OCI-LY3 (cell line): ENCODE measurements around the gene ABCG5.

Experiments
- H2AFZ ChIP-seq: fragments of 200-600, 300-600 bp; shearing (Covaris generic); 2 replicates; pipeline ENCODE4 v1.6.0; 2014; ENCODE audit warnings: antibody characterized with exemption, low read depth, low read length
- H3K27ac ChIP-seq: fragments of 200-600, 300-600 bp; sonication (generic); 2 replicates; pipeline ENCODE4 v1.5.1; 2014; ENCODE audit warnings: mild to moderate bottlenecking, low read length, moderate library complexity, mixed read lengths
- H3K27me3 ChIP-seq: fragments of 200-600, 300-600 bp; sonication (generic); 2 replicates; pipeline ENCODE4 v1.6.1; 2014; ENCODE audit warnings: low read depth, low read length, mixed read lengths
- H3K36me3 ChIP-seq: fragments of 200-600, 300-600 bp; sonication (generic); replicated peaks from 2 replicates; pipeline ENCODE3; 2014; ENCODE audit warnings: low read depth, low read length, mixed read lengths
- H3K4me1 ChIP-seq: fragments of 300-600, 200-600 bp; sonication (generic); 2 replicates; pipeline ENCODE4 v1.6.1; 2014; ENCODE audit warnings: low read length, mixed read lengths
- H3K4me2 ChIP-seq: fragments of 200-600, 300-600 bp; sonication (generic); 2 replicates; pipeline ENCODE4 v1.6.1; 2014; ENCODE audit warnings: low read length, mixed read lengths
- H3K4me3 ChIP-seq: fragments of 300-600, 200-600 bp; sonication (generic); 2 replicates; pipeline ENCODE4 v1.5.1; 2014; ENCODE audit warnings: antibody characterized with exemption, mild to moderate bottlenecking, low read length, moderate library complexity
- H3K79me2 ChIP-seq: fragments of 300-600, 200-600 bp; shearing (Covaris generic); 2 replicates; pipeline ENCODE4 v1.6.1; 2014; ENCODE audit warnings: mild to moderate bottlenecking, low read length, mixed read lengths
- H3K9ac ChIP-seq: fragments of 300-600, 200-600 bp; shearing (Covaris generic); 2 replicates; pipeline ENCODE4 v1.6.0; 2014; ENCODE audit warnings: mild to moderate bottlenecking, low read length, moderate library complexity
- H3K9me3 ChIP-seq: fragments of 200-600, 300-600 bp; shearing (Covaris generic); 2 replicates; pipeline ENCODE4 v1.6.1; 2014; ENCODE audit warnings: low read length, mixed read lengths; ENCODE audit not compliant: insufficient read depth
- H4K20me1 ChIP-seq: fragments of 200-600, 300-600 bp; sonication (generic); 2 replicates; pipeline ENCODE4 v1.6.1; 2016; ENCODE audit warnings: low read length, mixed read lengths; ENCODE audit not compliant: insufficient read depth
- CTCF ChIP-seq: fragments of 200-600, 300-600 bp; sonication (generic); IDR thresholded peaks from 2 replicates; pipeline ENCODE4 v1.5.1; 2014; ENCODE audit warnings: antibody characterized with exemption, low read length, low read depth
- EZH2phosphoT487 ChIP-seq: fragments of 200-600 bp; shearing (Covaris generic); IDR thresholded peaks from 2 replicates; pipeline ENCODE4 v1.6.1; 2018; ENCODE audit warnings: antibody characterized with exemption, mixed run types, low read depth

Gene ABCG5

GRCh38 chr2:43837831-43838559, 644 bp downstream of the ABCG5 start:
- H3K9ac ChIP-seq = no peak overlapping the region
- no peak for TF ChIP-seq CTCF
- TF ChIP-seq EZH2phosphoT487 = no peak
- no peak overlapping the region for H3K4me2 ChIP-seq
- no peaks in the 10 kb centered on the region for H3K79me2 ChIP-seq
- H3K9me3 ChIP-seq = no peaks in the 10 kb centered on the region
- H3K36me3 ChIP-seq = no peaks in the 10 kb centered on the region
- no peaks in the 10 kb centered on the region for H3K4me1 ChIP-seq
- no peak overlapping the region for H2AFZ ChIP-seq
- H4K20me1 ChIP-seq = no peaks in the 10 kb centered on the region
- no peak overlapping the region for H3K4me3 ChIP-seq
- no peaks in the 10 kb centered on the region for H3K27me3 ChIP-seq
- H3K27ac ChIP-seq = no peak overlapping the region

- H4K20me1 ChIP-seq = no peaks in the 10 kb centered on the region
- no peak for TF ChIP-seq EZH2phosphoT487
- TF ChIP-seq CTCF = no peak
- H3K79me2 ChIP-seq = no peaks in the 10 kb centered on the region
- H3K9ac ChIP-seq = no peak overlapping the region
- H3K4me2 ChIP-seq = no peak overlapping the region
- no peaks in the 10 kb centered on the region for H3K4me1 ChIP-seq
- H3K27me3 ChIP-seq = no peaks in the 10 kb centered on the region
- H3K36me3 ChIP-seq = no peaks in the 10 kb centered on the region
- no peak overlapping the region for H3K4me3 ChIP-seq
- H3K27ac ChIP-seq = no peak overlapping the region
- no peak overlapping the region for H2AFZ ChIP-seq
- H3K9me3 ChIP-seq = no peaks in the 10 kb centered on the region
These were observed 1.6 kb downstream of the ABCG5 start for GRCh38 chr2:43837033-43837432.

DNA sequence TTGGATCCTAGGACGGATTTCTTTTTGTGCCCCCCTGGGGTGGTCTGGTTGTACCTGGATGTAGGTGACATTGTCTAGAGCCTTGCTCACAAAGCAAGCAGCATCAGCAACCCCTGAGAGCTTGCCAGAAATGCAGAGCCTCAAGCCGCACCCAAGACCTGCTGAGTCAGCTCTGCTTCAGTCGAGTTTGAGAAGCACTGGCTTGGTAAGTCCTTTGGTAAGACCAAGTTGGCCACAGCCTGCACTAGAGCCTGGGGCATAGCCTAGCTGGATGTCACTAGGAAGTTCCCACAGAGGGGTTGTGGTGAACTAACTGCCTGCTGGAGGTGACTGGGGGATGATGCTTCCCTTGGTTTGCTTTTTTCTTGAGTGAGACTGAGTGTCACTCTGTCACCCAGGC, 6.2 kb downstream of the ABCG5 start:
- Histone ChIP-seq H3K4me1 (no peaks in the 10 kb centered on the region), H3K9ac (no peak overlapping the region), H3K9me3 (no peaks in the 10 kb centered on the region), H3K27ac (no peak overlapping the region), H3K27me3 (peaks cover 6% of the 10 kb centered on the region; the same call in 1 of the 2 replicates), H3K36me3 (no peaks in the 10 kb centered on the region), H3K4me3 (no peak overlapping the region), H4K20me1 (no peaks in the 10 kb centered on the region), H3K4me2 (no peak overlapping the region), H3K79me2 (no peaks in the 10 kb centered on the region), H2AFZ (no peak overlapping the region)
- TF ChIP-seq CTCF (no peak), EZH2phosphoT487 (no peak)

GRCh38 chr2:43831543-43832294, 6.9 kb downstream of the ABCG5 start:
- H3K4me3 ChIP-seq = no peak overlapping the region
- H3K9me3 ChIP-seq = no peaks in the 10 kb centered on the region
- H3K4me2 ChIP-seq = no peak overlapping the region

More at GRCh38 chr2:43831543-43832294, 6.9 kb downstream of the ABCG5 start:
- Histone ChIP-seq H3K27me3 (peaks cover 6% of the 10 kb centered on the region; the same call in 1 of the 2 replicates), H3K27ac (no peak overlapping the region), H3K79me2 (no peaks in the 10 kb centered on the region), H3K4me1 (no peaks in the 10 kb centered on the region), H4K20me1 (no peaks in the 10 kb centered on the region), H3K36me3 (no peaks in the 10 kb centered on the region), H2AFZ (no peak overlapping the region), H3K9ac (no peak overlapping the region)
- no peak for TF ChIP-seq CTCF
- TF ChIP-seq EZH2phosphoT487 = no peak
